ENCODE measurements around the gene PJVK. TPM values are rescaled to one million over a fixed set of nuclear protein-coding genes. Genes with fewer than 3 reads are reported as not detected.

The PJVK gene, protein sequence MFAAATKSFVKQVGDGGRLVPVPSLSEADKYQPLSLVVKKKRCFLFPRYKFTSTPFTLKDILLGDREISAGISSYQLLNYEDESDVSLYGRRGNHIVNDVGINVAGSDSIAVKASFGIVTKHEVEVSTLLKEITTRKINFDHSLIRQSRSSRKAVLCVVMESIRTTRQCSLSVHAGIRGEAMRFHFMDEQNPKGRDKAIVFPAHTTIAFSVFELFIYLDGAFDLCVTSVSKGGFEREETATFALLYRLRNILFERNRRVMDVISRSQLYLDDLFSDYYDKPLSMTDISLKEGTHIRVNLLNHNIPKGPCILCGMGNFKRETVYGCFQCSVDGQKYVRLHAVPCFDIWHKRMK
- 3.3 and 3.4 TPM in 2 replicates for total RNA-seq

DNA sequence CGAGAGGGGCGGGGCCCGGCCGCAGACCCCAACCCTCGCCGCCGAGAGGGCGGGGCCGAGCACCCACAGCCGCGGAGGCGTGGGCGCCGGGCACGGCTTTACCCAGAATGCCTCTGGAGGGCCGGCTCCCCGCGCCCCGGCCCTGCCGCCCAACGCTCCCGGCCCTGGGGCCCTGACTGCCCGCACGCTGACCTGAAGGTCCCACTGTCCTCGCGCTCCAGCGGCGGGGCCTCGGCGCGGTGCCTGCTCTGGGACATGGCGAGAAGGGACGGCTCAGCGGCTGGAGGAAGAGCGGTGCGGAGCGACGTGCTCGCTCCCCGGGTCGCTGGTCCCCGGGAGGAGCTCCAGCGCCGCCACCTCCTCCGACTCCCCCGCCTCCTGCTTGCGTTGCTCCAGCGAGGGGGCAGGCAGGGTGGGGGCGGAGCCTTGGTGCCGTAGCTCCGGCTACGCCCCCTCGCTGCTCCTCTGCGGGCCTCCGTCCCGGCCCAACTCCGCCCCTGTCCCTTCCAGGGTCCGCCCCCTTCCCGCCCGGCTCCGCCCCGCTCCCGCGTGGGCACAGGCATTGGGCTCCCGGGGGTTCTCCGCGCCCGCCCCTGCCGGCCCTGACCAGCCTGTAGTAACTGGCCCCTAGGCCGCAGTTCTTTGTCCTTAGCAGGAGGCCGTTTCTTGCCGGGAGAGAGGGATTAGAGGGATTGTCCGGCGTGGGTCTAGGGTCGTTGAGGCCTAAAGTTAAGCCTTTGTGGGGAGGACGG lies at the start of gene PJVK, which contains the start of gene PRKRA:
Gene PJVK (plus strand): TSS at position 605 of the 752 bp plus-strand sequence. CDS start 2,032 bp downstream, outside the sequence.
Gene PRKRA (minus strand): TSS at position 402 of the 752 bp plus-strand sequence. CDS start 145 bp downstream, at position 257.

DNA sequence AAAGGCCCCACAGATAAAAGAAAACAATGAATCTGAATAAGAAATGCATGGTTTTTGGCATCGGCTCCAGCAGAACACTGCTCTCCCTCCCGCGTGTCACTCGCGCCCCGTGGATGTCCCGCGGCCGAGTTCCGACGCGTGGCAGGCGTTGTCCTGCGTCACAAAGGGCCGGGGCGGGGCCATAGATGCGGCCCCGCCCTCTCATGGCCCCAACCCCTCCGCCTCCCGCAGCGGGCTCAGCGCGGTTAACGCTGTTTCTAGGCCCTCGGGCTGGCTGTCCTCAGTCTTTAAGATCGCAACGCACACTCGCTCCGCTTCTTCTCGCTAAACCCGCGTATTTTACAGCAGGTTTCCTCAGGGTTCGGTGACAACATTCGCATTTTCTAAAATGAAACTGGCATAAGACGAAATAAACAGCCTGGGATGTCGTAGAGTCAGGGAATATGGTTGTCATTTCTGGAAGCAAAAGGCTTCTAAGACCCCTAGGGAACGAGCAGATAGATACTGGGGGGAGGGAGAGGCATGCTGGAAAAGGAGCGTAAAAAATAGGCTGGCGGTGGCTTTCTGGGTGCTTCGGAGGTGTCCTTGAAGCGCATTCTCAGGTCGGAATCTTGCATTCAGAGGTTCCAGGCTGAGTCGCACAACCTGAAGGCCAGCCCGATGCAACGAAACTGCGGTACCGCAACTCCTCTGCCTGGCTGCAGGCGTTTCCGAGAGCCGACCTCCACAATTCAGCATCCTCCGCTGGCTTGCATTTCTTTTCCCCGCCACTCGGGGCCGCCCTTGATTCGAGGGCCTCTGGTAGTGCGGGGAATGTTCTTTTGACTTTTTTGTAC lies 27.5 kb downstream of the PJVK start, which contains the start of gene FKBP7:
Gene FKBP7 (minus strand): TSS at position 162 of the 836 bp plus-strand sequence. CDS start 101 bp downstream, at position 61.

GRCh38 chr2:178480227-178481181 lies 29.3 kb downstream of the PJVK start, which contains the start of gene PLEKHA3:
Gene PLEKHA3 (plus strand): TSS chr2:178480457. CDS start chr2:178480870, 413 bp downstream.

Other genes with a start within 250 kb of the PJVK start
- 27.7 and 51.1 TPM in 2 replicates for gene PRKRA, start 203 bp upstream of the PJVK start, total RNA-seq
- 52.2 and 56.4 TPM in 2 replicates for gene FKBP7, start 27.2 kb downstream of the PJVK start, total RNA-seq
- gene PLEKHA3, start 29.1 kb downstream of the PJVK start, total RNA-seq, result 2.5 and 4.6 TPM in 2 replicates

Measured in bronchial smooth muscle cell (primary cell).